ENCODE results near the gene ABCB6. TPM values are rescaled to one million over a fixed set of nuclear protein-coding genes. Genes with fewer than 3 reads are reported as not detected.

Gene ABCB6
- total RNA-seq, 1 donor from 2014 or later: 12.5 TPM

Other genes with a start within 250 kb of the ABCB6 start
- not detected in 2 replicates for gene FEV, start 233.8 kb downstream of the ABCB6 start, total RNA-seq
- gene CRYBA2, start 225.5 kb downstream of the ABCB6 start, total RNA-seq: not detected in 2 replicates
- gene CFAP65, start 177.4 kb downstream of the ABCB6 start, total RNA-seq: 0.22 and 0.27 TPM in 2 replicates
- gene IHH, start 158.0 kb downstream of the ABCB6 start, total RNA-seq: not detected in 2 replicates
- 10.8 and 11.4 TPM in 2 replicates for gene NHEJ1, start 58.1 kb downstream of the ABCB6 start, total RNA-seq
- gene SLC23A3, start 48.9 kb downstream of the ABCB6 start, total RNA-seq: 1.2 and 1.5 TPM in 2 replicates
- 26.6 and 28.1 TPM in 2 replicates for gene CNPPD1, start 42.0 kb downstream of the ABCB6 start, total RNA-seq
- gene RETREG2, start 40.7 kb downstream of the ABCB6 start, total RNA-seq: 54.8 and 55.2 TPM in 2 replicates
- gene ZFAND2B, start 12.2 kb downstream of the ABCB6 start, total RNA-seq: 20.7 and 24.0 TPM in 2 replicates
- gene ATG9A, start 10.7 kb upstream of the ABCB6 start, total RNA-seq: 48.8 and 57.0 TPM in 2 replicates
- 41.6 and 43.8 TPM in 2 replicates for gene ANKZF1, start 10.8 kb upstream of the ABCB6 start, total RNA-seq
- gene GLB1L, start 26.5 kb upstream of the ABCB6 start, total RNA-seq: 2.7 and 4.6 TPM in 2 replicates
- gene STK16, start 26.5 kb upstream of the ABCB6 start, total RNA-seq: 19.1 and 20.6 TPM in 2 replicates
- gene TUBA4B, start 34.3 kb upstream of the ABCB6 start, total RNA-seq: not detected in 2 replicates
- 18.0 and 19.7 TPM in 2 replicates for gene TUBA4A, start 35.0 kb upstream of the ABCB6 start, total RNA-seq
- 49.7 and 53.9 TPM in 2 replicates for gene DNAJB2, start 60.4 kb upstream of the ABCB6 start, total RNA-seq
- 76.6 and 88.2 TPM in 2 replicates for gene PTPRN, start 90.4 kb upstream of the ABCB6 start, total RNA-seq
- gene RESP18, start 113.8 kb upstream of the ABCB6 start, total RNA-seq: not detected in 2 replicates
- gene DNPEP, start 169.0 kb upstream of the ABCB6 start, total RNA-seq: 44.8 and 53.9 TPM in 2 replicates
- gene DES, start 199.4 kb upstream of the ABCB6 start, total RNA-seq: 5.2 and 5.4 TPM in 2 replicates
- 71.2 and 76.1 TPM in 2 replicates for gene SPEG, start 215.9 kb upstream of the ABCB6 start, total RNA-seq